ENCODE results near the gene RHEX.

The RHEX gene

GRCh38 chr1:206011057-206011456 is 41.9 kb upstream of the RHEX start:
- no peak for DNase-seq (ENCODE audit: low read depth)
- TF ChIP-seq CTCF (conservative IDR thresholded peaks at IDR 0.05; ENCODE audit: low read depth, low read length) = no peak
- H3K4me3 ChIP-seq (ENCODE audit: low read length) = no peak overlapping the region

GRCh38 chr1:206012086-206012859 is 40.7 kb upstream of the RHEX start:
- DNase-seq (ENCODE audit: low read depth) = no peak
- TF ChIP-seq CTCF (conservative IDR thresholded peaks at IDR 0.05; ENCODE audit: low read depth, low read length) = no peak
- no peak overlapping the region for H3K4me3 ChIP-seq (ENCODE audit: low read length)

- no peak for DNase-seq (ENCODE audit: low read depth)
- no peak for TF ChIP-seq CTCF (conservative IDR thresholded peaks at IDR 0.05; ENCODE audit: low read depth, low read length)
- H3K4me3 ChIP-seq (ENCODE audit: low read length) = no peak overlapping the region
These were observed 39.8 kb upstream of the RHEX start for GRCh38 chr1:206013026-206013795.

- H3K4me3 ChIP-seq (ENCODE audit: low read length) = no peak overlapping the region
- no peak for TF ChIP-seq CTCF (conservative IDR thresholded peaks at IDR 0.05; ENCODE audit: low read depth, low read length)
- DNase-seq (ENCODE audit: low read depth) = no peak
These were observed 38.4 kb upstream of the RHEX start for GRCh38 chr1:206014601-206015000.

GRCh38 chr1:206015071-206015470 is 37.9 kb upstream of the RHEX start:
- TF ChIP-seq CTCF (conservative IDR thresholded peaks at IDR 0.05; ENCODE audit: low read depth, low read length) = no peak
- H3K4me3 ChIP-seq (ENCODE audit: low read length) = no peak overlapping the region
- DNase-seq (ENCODE audit: low read depth) = no peak

GRCh38 chr1:206020393-206021007 is 32.5 kb upstream of the RHEX start:
- H3K4me3 ChIP-seq (ENCODE audit: low read length) = no peak overlapping the region
- no peak for TF ChIP-seq CTCF (conservative IDR thresholded peaks at IDR 0.05; ENCODE audit: low read depth, low read length)
- no peak for DNase-seq (ENCODE audit: low read depth)

Data from retinal pigment epithelial cell (primary cell).